HG02588 (cell line): ENCODE results near the gene KANK2.

ENCODE experiments used
- ATAC-seq: cut with Tn5 transposase; IDR thresholded peaks from one replicate; pipeline ENCODE4 v1.9.1; 2021; ENCODE audit warnings: mild to moderate bottlenecking, moderate library complexity; ENCODE audit not compliant: unreplicated experiment

The KANK2 gene

GRCh38 chr19:11226716-11227166 lies 29.4 kb upstream of the KANK2 start:
- ATAC-seq, result no peak

GRCh38 chr19:11225815-11226214 lies 28.5 kb upstream of the KANK2 start:
- ATAC-seq, result no peak

- ATAC-seq, result no peak
These were observed 27.8 kb upstream of the KANK2 start for GRCh38 chr19:11225172-11225571.

- no peak for ATAC-seq
These were observed 27.1 kb upstream of the KANK2 start for GRCh38 chr19:11224429-11224828.

GRCh38 chr19:11223200-11223599 lies 25.9 kb upstream of the KANK2 start:
- ATAC-seq, result no peak

- no peak for ATAC-seq
These were observed 23.8 kb upstream of the KANK2 start for GRCh38 chr19:11221082-11221598.

- no peak for ATAC-seq
These were observed 17.0 kb upstream of the KANK2 start for GRCh38 chr19:11214387-11214786.

- no peak for ATAC-seq
These were observed 13.2 kb upstream of the KANK2 start for GRCh38 chr19:11210656-11210928.

- no peak for ATAC-seq
These were observed 12.7 kb upstream of the KANK2 start for GRCh38 chr19:11209839-11210655.

GRCh38 chr19:11208561-11209471 lies 11.5 kb upstream of the KANK2 start:
- ATAC-seq, result no peak

- ATAC-seq, result no peak
These were observed 8.7 kb upstream of the KANK2 start for GRCh38 chr19:11205939-11206570.

GRCh38 chr19:11204943-11205349 lies 7.6 kb upstream of the KANK2 start:
- ATAC-seq, result no peak

- ATAC-seq, result no peak
These were observed 6.8 kb upstream of the KANK2 start for GRCh38 chr19:11204076-11204602.

- ATAC-seq, result no peak
These were observed 6.1 kb upstream of the KANK2 start for GRCh38 chr19:11203194-11204075.

GRCh38 chr19:11202488-11203193 lies 5.3 kb upstream of the KANK2 start:
- ATAC-seq, result no peak

- no peak for ATAC-seq
These were observed 4.4 kb upstream of the KANK2 start for GRCh38 chr19:11201791-11202190.

- ATAC-seq, result no peak
These were observed 3.6 kb upstream of the KANK2 start for GRCh38 chr19:11200931-11201330.

GRCh38 chr19:11200015-11200574 lies 2.8 kb upstream of the KANK2 start:
- ATAC-seq, result no peak

- no peak for ATAC-seq
These were observed 2.2 kb upstream of the KANK2 start for GRCh38 chr19:11199517-11199916.
